NCI-H526 treated with DMSO at 0.1 percent for 48 hours (cell line): Measurements from ENCODE around the gene IDH3G.

Experiments
- DNase-seq: peaks from one replicate; lab custom pipeline; 2025; lab: John Stamatoyannopoulos, UW

The IDH3G gene

DNA sequence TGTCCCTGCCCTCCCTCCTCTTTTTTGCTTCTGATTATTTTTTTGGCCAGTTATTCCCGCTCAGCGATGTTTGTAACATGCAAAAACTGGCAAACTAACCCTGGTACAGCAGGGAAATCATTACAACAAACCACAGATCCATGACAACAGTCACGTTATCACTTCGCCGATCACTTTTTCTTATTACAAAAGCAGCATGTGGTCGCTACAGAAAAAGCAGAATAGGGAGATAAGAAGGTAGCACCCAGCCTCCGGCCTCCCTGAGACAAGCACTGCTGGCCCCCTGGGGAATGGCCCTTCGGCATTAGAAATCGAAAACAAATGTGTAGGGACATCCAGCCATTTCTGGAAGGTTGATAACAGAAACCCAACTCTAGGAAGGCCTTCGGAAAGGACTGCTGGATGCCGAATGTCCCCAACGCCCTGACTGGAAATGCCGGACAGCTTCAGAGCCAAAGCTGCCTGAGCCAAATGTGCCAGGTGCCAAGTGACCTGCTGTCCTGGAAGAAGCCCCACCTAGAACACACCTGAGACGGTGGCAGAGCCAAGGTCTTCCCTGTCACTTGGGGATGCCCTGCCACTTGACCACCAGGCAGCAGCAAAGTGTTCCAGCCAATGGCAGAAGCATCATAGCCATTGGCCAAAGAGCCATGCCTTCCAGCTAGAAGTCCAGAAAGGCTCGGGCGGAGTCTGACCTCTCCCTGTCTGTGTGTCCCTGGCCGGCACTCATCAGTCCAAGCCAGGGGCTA is 2.9 kb downstream of the IDH3G start:
- DNase-seq = no peak

DNA sequence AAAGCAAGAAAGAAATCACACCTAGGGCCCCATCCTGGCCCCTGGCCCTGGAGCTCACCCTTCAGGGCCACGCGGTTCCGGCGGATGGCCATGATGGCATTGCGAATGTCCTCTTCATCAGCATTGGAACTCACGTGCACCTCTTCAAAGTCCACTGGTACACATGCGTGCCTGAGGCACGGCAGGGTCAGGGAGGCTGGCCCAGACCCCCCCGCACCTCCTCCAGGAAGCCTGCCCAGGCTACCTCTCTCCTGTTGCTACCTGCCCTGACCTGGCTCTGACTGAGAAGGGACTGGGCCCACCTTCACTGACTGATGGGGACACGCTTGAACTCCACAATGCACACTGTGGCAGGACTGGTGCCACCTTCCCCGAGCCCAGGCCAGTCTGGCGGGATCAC is 4.5 kb downstream of the IDH3G start:
- DNase-seq = no peak

DNA sequence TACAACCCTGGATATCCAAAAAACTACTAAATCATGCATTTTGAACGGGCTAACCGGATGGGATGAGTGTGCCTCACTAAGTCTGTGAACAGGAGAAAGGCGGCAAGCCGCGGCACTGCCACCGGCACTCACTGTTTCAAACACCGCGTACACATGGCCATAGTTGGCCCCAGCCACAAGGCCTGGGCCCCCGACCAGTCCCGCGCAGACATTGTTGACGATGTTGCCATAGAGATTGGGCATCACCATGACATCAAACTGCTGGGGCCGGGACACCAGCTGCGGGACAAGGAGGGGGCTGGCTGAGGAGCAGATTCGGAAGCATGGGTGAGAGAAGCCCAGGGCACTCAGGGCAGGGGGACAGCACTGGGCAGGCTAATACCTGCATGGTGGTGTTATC is 7.5 kb downstream of the IDH3G start:
- DNase-seq = no peak

DNA sequence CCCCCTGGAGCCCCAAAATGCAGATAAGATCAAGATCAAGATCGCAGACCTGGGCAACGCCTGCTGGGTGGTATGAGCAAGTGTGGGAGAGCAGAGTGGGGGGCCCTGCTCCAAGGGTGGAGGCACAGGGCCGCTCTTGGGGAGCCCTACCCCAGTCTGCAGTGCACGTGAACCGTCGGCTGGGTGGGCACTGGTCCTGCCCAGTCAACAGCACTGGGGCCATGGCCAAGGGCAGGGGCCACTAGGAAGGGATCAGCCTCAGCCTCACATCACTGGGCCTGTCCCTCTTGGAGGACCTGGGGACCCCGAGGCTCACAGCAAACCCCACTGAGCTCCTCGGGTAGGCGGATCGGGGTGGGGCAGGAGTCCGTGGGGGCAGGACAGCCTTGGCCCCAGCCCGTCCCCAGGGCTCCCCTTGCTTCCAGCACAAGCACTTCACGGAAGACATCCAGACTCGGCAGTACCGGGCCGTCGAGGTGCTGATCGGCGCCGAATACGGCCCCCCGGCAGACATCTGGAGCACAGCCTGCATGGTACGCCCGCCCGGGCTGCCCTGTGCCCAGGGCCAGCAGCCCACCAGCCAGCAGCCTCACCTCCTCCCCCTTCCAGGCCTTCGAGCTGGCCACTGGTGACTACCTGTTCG is 9.7 kb downstream of the IDH3G start:
- no peak for DNase-seq

DNA sequence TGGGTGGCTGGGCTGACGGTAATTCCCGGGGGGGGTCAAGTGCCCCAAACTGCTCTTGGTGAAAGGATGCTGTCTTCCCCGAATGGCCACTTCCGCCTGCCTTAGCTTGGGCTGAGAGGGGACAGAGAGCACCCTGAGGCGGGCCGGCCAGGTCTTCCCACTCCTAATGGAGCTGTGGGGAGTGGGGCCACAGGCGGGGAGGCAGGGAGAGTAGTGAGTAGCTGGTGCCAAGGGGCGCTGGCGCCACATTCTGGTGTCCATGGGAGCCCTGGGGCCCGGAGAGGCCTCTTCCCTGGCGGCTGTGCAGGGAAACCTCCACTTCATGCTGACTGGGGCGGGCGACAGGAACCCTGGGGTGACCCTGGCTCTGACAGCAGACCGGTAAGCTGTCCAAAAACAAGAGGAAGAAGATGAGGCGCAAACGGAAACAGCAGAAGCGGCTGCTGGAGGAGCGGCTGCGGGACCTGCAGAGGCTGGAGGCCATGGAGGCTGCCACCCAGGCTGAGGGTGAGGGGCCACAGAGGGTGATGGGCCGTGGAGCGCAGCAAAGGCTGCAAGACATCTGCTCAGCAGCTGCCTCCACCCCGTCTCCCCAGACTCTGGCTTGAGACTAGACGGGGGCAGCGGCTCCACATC is 10.7 kb downstream of the IDH3G start:
- no peak for DNase-seq

DNA sequence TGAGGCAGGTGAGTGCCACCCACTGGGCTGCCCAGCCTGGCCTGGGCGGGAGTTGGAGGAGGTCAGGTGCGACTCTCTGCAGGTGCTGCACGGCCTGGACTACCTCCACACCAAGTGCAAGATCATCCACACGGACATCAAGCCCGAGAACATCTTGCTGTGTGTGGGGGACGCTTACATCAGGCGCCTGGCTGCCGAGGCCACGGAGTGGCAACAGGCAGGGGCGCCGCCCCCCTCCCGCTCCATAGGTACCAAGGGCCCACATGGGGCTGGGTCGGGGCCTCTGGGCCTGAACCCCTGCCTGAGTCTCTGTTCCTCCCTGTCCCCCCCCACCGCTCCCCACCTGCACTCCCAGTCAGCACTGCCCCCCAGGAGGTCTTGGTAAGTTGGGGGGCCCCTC is 11.3 kb downstream of the IDH3G start:
- DNase-seq = no peak

DNA sequence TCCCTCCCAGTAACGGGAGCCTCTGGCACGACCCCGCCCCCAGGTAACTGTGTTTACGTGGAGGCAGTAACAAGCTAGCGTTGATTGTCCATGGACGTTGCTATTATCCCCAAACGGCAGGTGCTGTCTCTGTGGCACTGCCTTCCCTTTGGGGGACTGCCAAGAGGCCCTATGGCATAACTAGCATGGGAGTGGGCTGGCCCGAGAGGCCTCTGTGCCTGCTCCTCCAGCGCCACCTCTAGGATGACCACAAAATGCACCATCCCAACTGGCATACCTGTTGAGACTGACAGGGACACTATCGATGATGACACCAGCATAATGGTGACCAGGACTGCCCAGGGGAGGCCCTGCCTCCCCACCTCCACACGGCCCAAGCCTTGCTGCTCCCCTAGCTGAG is 11.9 kb downstream of the IDH3G start:
- DNase-seq = no peak

DNA sequence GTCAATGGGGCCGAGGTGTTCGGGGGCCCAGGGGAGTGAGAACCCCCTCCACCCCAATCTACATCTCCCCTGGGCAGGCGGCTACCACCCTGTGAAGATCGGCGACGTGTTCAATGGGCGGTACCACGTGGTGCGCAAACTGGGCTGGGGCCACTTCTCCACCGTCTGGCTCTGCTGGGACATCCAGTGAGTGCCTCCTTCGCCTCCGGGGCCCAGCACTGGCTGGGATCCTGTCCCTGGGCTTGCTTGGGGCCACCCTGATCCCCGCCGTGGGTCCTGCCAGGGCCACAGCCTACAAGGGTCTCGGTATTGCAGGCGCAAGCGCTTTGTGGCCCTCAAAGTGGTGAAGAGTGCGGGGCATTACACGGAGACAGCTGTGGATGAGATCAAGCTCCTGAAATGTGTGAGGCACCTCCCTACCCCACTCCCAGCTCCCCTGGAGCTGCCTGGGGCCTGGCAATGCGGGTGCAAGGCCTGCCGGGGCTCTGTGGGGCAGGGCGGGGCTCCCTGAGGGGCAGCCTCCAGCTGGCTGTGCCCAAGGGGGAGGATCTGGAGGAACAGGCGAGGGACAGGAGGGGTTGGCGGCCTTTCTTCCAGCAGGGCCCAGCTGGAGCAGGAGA is 12.6 kb downstream of the IDH3G start:
- no peak for DNase-seq

DNA sequence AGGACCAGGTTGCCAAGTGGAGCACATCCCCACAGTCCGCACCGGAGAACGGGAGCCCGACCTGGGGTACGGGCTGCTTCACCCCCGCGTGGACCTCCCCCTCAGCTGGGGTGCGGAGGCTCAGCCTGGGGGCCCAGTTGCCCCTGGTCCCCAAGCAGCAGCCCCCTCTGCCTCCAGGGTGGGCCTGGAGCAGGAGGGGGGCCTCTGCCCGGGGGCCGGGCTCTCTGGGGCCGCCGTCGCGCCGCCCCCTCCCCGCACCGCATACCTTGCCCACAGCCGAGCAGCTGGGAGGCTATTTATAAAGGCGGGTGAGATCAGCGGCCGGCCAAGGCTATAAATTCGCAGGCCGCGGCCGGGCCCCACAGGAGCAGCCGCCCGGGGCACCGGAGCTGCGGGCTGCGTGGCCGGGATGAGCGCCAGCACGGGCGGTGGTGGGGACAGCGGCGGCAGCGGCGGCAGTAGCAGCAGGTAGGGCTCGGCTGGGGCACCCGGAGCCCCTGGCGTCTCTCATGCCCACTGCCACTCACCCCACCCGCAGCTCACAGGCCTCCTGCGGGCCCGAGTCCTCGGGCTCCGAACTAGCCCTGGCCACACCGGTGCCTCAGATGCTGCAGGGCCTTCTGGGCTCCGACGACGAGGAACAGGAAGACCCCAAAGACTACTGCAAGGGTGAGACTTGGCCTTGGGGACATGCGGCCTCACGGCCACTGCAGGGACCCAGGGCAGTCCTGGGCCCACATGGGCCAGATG is 13.3 kb downstream of the IDH3G start, which contains the start of gene SRPK3:
Gene SRPK3, plus strand, starts transcription at position 364 of the 750 bp plus-strand sequence. Its CDS starts 46 bp downstream, at position 410.
- no peak for DNase-seq

DNA sequence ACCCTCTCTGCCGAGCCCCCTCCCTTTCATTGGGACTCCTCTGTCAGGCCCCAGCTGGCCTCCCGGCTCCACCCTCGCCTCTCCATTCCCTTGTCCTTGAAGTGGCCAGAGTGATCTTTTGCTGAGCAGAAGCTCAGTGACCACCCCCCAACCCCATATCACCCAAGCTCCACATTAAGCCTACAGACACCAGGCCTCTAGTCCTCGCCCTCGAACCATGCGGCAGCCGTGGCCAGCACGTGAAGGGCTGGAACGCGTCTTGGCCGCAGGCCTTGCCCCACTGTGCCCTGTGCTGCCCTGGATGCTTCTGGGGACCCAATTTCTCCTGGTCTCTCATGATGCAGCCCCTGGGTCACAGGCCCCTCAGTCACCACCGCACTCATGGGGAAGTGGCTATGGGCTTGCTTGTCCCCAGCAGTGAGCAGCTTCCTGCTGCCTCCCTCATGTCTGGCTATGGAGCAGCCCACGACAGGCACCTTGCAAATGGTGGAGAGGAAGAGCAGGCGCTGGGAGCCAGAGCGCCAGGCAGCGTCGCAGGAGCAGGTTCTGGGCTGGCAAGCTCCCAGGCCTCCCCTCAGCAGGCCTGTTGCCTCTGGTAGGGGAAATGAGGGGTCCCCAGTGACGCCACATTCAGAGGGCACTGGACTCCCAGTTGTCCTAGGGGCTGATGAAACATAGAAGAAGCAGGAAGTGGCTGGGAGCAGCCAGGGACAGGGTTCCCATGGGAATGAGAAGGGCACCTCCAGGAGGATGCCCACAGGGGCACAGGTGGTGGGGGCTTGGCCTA is 14.1 kb downstream of the IDH3G start:
- no peak for DNase-seq

DNA sequence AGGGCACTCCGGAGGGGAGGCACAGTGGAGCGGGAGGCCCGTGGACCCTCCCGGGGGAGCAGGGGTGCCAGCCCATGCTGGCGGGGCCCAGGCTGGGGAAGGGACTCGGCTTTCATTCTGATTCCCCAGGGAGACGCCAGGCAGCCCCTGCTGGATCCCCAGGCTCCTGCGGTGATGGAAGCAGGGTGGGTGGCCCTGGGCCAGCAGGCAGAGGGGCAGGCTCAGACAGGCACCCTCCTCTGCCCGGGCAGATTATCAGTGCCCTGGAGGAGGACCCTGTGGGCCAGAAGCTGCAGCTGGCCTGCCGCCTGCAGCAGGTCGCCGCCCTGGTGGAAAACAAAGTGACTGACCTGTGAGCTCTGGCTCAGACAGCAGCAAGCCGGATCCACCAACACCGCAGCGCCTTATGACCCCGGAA is 15.5 kb downstream of the IDH3G start:
- no peak for DNase-seq

DNA sequence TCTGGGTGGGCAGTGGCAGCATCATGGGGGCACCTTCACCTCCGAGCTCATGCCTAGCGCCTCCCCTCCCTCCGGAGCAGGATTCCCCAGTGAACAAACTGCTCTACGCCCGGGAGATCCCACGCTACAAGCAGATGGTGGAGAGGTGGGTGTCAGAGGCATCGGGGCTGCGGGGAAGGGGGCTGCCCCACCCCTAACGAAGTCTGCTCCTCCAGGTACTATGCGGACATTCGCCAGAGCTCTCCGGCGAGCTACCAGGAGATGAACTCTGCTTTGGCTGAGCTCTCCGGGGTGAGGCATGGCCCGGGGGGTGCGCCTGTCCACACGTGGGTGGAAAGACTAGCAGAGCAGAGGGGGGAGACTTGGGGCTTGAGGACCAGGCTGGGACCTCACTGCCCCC is 16.0 kb downstream of the IDH3G start:
- no peak for DNase-seq

DNA sequence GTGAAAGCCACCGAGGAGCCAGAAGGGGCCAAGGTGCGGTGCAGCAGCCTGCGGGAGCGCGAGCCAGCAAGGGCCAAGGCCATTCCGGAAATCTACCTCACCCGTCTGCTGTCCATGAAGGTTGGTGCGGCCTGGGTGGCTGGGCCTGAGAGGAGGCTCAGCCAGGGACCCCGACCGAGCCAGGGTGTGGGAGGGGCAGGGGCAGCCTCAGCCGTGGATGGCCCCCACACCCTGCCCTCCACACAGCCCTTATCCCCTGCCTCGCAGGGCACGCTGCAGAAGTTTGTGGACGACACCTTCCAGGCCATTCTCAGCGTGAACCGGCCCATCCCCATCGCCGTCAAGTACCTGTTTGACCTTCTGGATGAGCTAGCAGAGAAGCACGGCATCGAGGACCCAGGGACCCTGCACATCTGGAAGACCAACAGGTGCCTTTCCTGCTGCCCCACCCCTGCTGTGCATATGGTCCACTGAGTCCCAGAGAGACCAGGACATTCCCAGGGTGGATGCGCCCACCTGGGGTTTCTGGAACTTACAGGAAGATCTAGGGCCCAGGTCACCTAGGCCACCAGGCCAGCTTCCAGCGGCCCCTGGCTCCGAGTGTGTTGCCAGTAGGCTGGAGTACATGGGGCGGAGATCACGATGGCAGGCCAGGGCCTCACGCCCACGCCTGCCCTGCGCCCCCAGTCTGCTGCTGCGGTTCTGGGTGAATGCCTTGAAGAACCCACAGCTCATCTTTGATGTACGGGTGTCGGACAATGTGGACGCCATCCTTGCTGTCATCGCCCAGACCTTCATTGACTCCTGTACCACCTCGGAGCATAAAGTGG is 16.7 kb downstream of the IDH3G start:
- DNase-seq = no peak

DNA sequence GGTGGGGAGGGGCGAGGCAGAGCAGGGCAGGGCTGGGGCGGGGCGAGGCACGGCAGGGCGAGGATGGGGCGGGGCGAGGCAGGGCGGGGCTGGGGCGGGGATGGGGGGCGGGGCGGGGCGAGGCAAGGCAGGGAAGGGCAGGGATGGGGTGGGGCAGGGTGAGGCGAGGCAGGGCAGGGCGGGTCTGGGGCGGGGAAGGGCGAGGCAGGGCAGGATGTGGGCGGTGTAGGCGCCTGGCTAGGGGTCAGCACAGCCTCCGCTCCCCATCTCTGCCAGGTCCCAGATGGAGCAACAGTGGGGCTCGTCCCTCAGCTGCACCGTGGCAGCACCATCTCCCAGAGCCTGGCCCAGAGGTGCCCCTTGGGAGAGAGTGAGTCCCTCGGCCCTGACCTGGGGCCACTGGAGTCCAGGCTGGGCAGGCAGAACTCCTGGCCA is 17.5 kb downstream of the IDH3G start:
- no peak for DNase-seq

DNA sequence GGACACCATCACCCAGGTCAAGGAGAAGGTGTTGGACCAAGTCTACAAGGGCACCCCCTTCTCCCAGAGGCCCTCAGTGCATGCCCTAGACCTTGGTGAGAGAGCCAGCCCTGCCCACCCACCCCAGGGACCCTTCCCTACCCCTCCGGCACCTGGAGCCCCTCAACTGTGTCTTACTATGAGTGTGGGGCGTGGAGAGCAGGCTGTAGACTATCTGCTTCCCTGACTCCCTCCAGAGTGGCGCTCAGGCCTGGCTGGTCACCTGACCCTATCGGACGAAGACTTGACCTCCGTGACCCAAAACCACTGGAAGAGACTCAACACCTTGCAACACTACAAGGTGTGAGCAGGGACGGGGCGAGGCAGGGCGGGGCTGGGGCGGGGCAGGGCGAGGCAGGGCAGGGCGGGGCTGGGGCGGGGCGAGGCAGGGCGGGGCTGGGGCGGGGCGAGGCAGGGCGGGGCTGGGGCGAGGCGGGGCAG is 18.0 kb downstream of the IDH3G start:
- no peak for DNase-seq

DNA sequence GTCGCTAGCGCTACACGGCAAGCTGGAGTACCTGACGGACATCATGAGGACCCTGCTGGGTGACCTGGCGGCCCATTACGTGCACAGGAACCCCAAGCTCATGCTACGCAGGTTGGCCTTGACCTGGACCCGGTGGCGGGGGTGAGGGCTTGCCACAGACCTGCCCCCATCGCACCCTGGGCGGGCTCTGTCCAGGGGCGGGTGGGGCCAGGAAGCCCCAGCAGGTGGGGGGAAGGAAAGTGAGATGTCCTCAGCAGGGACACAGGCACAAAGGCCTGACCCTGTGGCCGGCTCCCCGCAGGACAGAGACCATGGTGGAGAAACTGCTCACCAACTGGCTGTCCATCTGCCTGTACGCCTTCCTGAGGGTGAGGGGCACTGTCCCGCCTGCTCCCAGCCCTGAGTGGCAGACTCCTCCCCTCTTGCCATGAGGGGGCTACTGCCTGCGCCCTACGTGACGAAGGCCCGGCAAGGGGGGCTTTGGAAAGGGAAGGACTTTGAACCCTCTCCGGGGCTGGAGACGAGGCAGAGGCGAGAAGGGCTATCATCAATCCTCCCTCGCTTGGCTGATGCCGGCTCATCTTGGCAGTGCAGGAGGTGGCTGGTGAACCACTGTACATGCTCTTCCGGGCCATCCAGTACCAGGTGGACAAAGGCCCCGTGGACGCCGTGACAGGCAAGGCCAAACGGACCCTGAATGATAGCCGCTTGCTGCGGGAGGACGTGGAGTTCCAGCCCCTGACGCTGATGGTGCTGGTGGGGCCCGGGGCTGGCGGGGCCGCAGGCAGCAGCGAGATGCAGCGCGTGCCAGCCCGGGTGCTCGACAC is 18.7 kb downstream of the IDH3G start:
- no peak for DNase-seq

DNA sequence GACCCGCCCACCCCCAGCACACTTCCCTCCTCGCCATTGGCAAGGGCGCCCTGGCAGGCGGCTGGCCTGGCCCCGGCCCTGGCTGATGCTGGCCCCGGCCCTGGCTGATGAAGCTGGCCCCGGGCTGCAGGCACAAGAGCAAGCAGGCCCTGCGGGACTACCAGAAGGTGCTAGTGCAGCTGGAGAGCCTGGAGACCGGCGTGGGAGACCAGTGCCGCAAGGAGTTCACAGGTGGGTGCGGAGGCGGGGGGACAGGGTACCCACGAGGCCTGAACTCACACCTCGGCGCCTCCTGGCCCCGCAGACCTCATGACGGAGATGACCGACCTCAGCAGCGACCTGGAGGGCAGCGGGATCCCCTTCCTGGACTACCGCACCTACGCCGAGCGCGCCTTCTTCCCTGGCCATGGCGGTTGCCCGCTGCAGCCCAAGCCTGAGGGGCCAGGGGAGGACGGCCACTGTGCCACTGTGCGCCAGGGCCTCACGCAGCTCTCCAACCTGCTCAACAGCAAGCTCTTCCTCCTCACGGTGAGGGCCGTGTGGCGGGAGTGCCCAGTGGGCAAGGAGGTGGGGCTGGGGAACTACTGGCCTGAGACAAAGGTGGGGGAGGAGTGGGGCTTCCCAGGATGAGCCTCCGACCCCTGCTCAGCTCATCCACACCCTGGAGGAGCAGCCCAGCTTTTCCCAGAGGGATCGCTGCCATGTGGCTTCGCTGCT is 19.4 kb downstream of the IDH3G start:
- DNase-seq = no peak

DNA sequence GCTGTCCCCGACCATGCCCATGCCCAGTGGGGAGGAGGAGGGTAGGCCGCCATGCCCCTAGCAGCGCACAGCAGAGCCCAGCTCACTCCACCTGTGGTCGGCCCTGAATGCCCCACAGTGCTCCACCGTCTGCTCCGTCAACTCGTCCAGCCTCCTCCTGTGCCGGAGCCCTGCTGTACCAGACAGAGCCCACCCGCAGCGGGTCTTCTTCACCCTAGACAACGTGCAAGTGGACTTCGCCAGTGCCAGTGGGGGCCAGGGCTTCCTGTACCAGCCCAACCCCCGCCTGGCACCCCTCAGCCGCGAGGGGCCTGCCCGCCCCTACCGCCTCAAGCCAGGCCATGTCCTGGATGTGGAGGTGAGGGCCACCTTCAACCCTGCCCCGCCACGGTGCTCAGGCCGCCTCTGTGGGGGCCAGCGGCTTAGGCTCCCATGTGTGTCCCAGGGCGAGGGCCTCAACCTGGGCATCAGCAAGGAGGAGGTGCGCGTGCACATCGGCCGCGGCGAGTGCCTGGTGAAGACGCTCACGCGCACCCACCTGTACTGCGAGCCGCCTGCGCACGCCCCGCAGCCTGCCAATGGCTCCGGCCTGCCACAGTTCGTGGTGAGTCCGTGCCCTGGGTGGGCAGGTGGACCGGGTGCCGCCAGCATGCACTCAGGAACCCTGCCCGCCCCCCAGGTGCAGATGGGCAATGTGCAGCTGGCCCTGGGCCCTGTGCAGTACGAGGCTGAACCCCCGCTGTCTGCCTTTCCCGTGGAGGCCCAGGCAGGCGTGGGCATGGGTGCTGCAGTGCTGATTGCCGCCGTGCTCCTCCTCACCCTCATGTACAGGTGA is 20.2 kb downstream of the IDH3G start:
- DNase-seq = no peak
